GM21576 (cell line): Measurements from ENCODE around the gene ZBTB2.
"Not testable (repeated sequence)": the region's sequence is repeated elsewhere in the genome, so short reads cannot be mapped to it uniquely, and the experiment has no call there.

Experiments
- ATAC-seq: cut with Tn5 transposase; IDR thresholded peaks from one replicate; pipeline ENCODE4 v1.9.1; 2021; ENCODE audit warnings: mild to moderate bottlenecking, moderate library complexity; ENCODE audit not compliant: unreplicated experiment

Gene ZBTB2

GRCh38 chr6:151374036-151374683 lies 17.2 kb downstream of the ZBTB2 start:
- ATAC-seq, result no peak

- ATAC-seq, result no peak
Observed at GRCh38 chr6:151372164-151372563, 19.2 kb downstream of the ZBTB2 start.

GRCh38 chr6:151370509-151371078 lies 20.8 kb downstream of the ZBTB2 start:
- ATAC-seq, result no peak

GRCh38 chr6:151365233-151365632 lies 26.1 kb downstream of the ZBTB2 start:
- no peak for ATAC-seq

GRCh38 chr6:151359486-151359885 lies 31.9 kb downstream of the ZBTB2 start:
- ATAC-seq, result no peak

GRCh38 chr6:151358475-151358874 lies 32.9 kb downstream of the ZBTB2 start:
- ATAC-seq, result no peak

- ATAC-seq, result no peak
Observed at GRCh38 chr6:151357758-151358436, 33.5 kb downstream of the ZBTB2 start.

GRCh38 chr6:151356983-151357382 lies 34.4 kb downstream of the ZBTB2 start:
- ATAC-seq, result not testable (repeated sequence)

- no peak for ATAC-seq
Observed at GRCh38 chr6:151353795-151354194, 37.6 kb downstream of the ZBTB2 start.

- ATAC-seq, result no peak
Observed at GRCh38 chr6:151352410-151353396, 38.7 kb downstream of the ZBTB2 start.

- ATAC-seq, result no peak
Observed at GRCh38 chr6:151351731-151352130, 39.6 kb downstream of the ZBTB2 start.

- no peak for ATAC-seq
Observed at GRCh38 chr6:151351146-151351700, 40.1 kb downstream of the ZBTB2 start.

- ATAC-seq, result no peak
Observed at GRCh38 chr6:151350442-151351145, 40.8 kb downstream of the ZBTB2 start.

GRCh38 chr6:151349651-151350270 lies 41.6 kb downstream of the ZBTB2 start:
- ATAC-seq, result no peak

GRCh38 chr6:151342750-151343149 lies 48.6 kb downstream of the ZBTB2 start:
- ATAC-seq, result not testable (repeated sequence)

GRCh38 chr6:151341476-151342195 lies 49.7 kb downstream of the ZBTB2 start:
- ATAC-seq, result no peak

GRCh38 chr6:151340219-151340978 lies 51.0 kb downstream of the ZBTB2 start:
- ATAC-seq, result no peak

GRCh38 chr6:151339369-151339768 lies 52.0 kb downstream of the ZBTB2 start:
- ATAC-seq, result no peak
